SK-N-SH treated with all-trans-retinoic acid at 6 μM for 48 hours (cell line): ENCODE results near the gene DEPDC5.

Experiments
- ATAC-seq: fragments of 200-7000 bp; cut with Tn5 transposase; 3 replicates; pipeline ENCODE4 v1.9.1; 2020; ENCODE audit warnings: mild to moderate bottlenecking, moderate library complexity
- ARNTL ChIP-seq: fragments of 450-650 bp; formaldehyde crosslinking; IDR thresholded peaks from 2 replicates; pipeline ENCODE4 v1.5.0; 2020; ENCODE audit warnings: low read depth, mild to moderate bottlenecking, moderate library complexity, borderline replicate concordance
- BACH2 ChIP-seq: fragments of 250-450 bp; sonication (Bioruptor Pico); IDR thresholded peaks from 2 replicates; pipeline ENCODE4 v1.9.0; 2021; ENCODE audit warnings: mild to moderate bottlenecking, borderline replicate concordance
- CSDC2 ChIP-seq: fragments of 250-450 bp; sonication (Bioruptor Pico); IDR thresholded peaks from 2 replicates; pipeline ENCODE4 v1.5.0; 2020; ENCODE audit warnings: mild to moderate bottlenecking, moderate library complexity
- ESRRG ChIP-seq: fragments of 250-450 bp; sonication (Bioruptor Pico); IDR thresholded peaks from 2 replicates; pipeline ENCODE4 v1.6.1; 2021; ENCODE audit warnings: mild to moderate bottlenecking
- GLIS3 ChIP-seq: fragments of 250-450 bp; sonication (Bioruptor Pico); IDR thresholded peaks from 2 replicates; pipeline ENCODE4 v1.5.0; 2020; ENCODE audit warnings: mild to moderate bottlenecking, moderate library complexity
- ISL1 ChIP-seq: fragments of 250-450 bp; sonication (Bioruptor Pico); IDR thresholded peaks from 2 replicates; pipeline ENCODE4 v2.1.2; 2022; ENCODE audit warnings: mild to moderate bottlenecking, moderate library complexity
- OSR1 ChIP-seq: fragments of 250-450 bp; sonication (Bioruptor Pico); IDR thresholded peaks from 2 replicates; pipeline ENCODE4 v1.8.0; 2022; ENCODE audit warnings: moderate library complexity, mild to moderate bottlenecking, inconsistent platforms
- PPARA ChIP-seq: fragments of 250-450 bp; sonication (Bioruptor Pico); IDR thresholded peaks from 2 replicates; pipeline ENCODE4 v1.5.0; 2020; ENCODE audit warnings: mild to moderate bottlenecking, borderline replicate concordance
- SNAI2 ChIP-seq: fragments of 250-450 bp; sonication (Bioruptor Pico); IDR thresholded peaks from 2 replicates; pipeline ENCODE4 v1.5.0; 2020; ENCODE audit warnings: mild to moderate bottlenecking, moderate library complexity
- TCF4 ChIP-seq: fragments of 250-450 bp; sonication (Bioruptor Pico); IDR thresholded peaks from 2 replicates; pipeline ENCODE4 v1.8.0; 2021; ENCODE audit warnings: mild to moderate bottlenecking, moderate library complexity, borderline replicate concordance
- TOX ChIP-seq: fragments of 250-450 bp; sonication (Bioruptor Pico); IDR thresholded peaks from 2 replicates; pipeline ENCODE4 v1.8.0; 2021; ENCODE audit warnings: mild to moderate bottlenecking, moderate library complexity, borderline replicate concordance
- ZC3H10 ChIP-seq: fragments of 250-450 bp; sonication (Bioruptor Pico); IDR thresholded peaks from 2 replicates; pipeline ENCODE4 v1.5.1; 2021; ENCODE audit warnings: mild to moderate bottlenecking, moderate library complexity
- ZFP3 ChIP-seq: fragments of 250-450 bp; sonication (Bioruptor Pico); IDR thresholded peaks from 2 replicates; pipeline ENCODE4 v1.5.0; 2020; ENCODE audit warnings: mild to moderate bottlenecking, moderate library complexity
- ZFP30 ChIP-seq: fragments of 450-650 bp; formaldehyde crosslinking; IDR thresholded peaks from 2 replicates; pipeline ENCODE4 v1.5.0; 2022; ENCODE audit warnings: mild to moderate bottlenecking, moderate library complexity
- ZNF565 ChIP-seq: fragments of 450-650 bp; formaldehyde crosslinking; conservative IDR thresholded peaks from 2 replicates; pipeline ENCODE4 v1.5.0; 2020; ENCODE audit warnings: low read depth, mild to moderate bottlenecking, moderate library complexity
- ZNF70 ChIP-seq: fragments of 450-650 bp; formaldehyde crosslinking; IDR thresholded peaks from 2 replicates; pipeline ENCODE4 v1.5.0; 2020; ENCODE audit warnings: mild to moderate bottlenecking, moderate library complexity
- ZNF8 ChIP-seq: fragments of 450-650 bp; formaldehyde crosslinking; IDR thresholded peaks from 2 replicates; pipeline ENCODE4 v1.5.0; 2020; ENCODE audit warnings: mild to moderate bottlenecking, moderate library complexity
- TF ChIP-seq, protein P1 (sequence below): fragments of 250-450 bp; sonication (Bioruptor Pico); IDR thresholded peaks from 2 replicates; pipeline ENCODE4 v1.8.0; 2020; ENCODE audit warnings: mild to moderate bottlenecking, moderate library complexity, borderline replicate concordance
- TF ChIP-seq, protein P2 (sequence below): fragments of 250-450 bp; sonication (Bioruptor Pico); IDR thresholded peaks from 2 replicates; pipeline ENCODE4 v1.5.1; 2021; ENCODE audit warnings: mild to moderate bottlenecking, moderate library complexity
- TF ChIP-seq, protein P3 (sequence below): fragments of 250-450 bp; sonication (Bioruptor Pico); IDR thresholded peaks from 2 replicates; pipeline ENCODE4 v1.5.1; 2020; ENCODE audit warnings: low read depth, mild to moderate bottlenecking, moderate library complexity
- TF ChIP-seq, protein P4 (sequence below): fragments of 250-450 bp; sonication (Bioruptor Pico); IDR thresholded peaks from 2 replicates; pipeline ENCODE4 v1.8.0; 2021; ENCODE audit warnings: low read depth, mild to moderate bottlenecking, moderate library complexity, borderline replicate concordance
- TF ChIP-seq, protein P5 (sequence below): fragments of 250-450 bp; sonication (Bioruptor Pico); IDR thresholded peaks from 2 replicates; pipeline ENCODE4 v1.5.0; 2020; ENCODE audit warnings: mild to moderate bottlenecking, moderate library complexity

The DEPDC5 gene

DNA sequence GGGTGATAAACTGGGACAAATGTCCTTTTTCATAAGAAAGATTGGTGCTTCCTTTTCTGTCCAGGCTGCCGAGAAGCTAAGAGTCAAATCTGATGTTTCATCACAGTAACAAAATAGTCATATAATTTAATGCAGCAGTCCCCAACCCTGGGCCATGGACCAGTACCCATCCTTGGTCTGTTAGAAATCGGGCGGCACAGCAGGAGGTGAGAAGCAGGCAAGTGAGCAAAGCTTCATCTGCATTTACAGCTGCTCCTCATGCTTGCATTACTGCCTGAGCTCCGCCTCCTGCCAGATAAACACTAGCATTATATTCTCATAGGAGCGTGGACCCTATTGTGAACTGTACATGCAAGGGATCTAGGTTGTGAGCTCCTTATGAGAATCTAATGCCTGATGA, 30.1 kb upstream of the DEPDC5 start:
- TF ChIP-seq ZNF8 (CRISPR knock-in tag) (no peak), ESRRG (CRISPR knock-in tag) (no peak), BACH2 (no peak), ZFP30 (CRISPR knock-in tag) (no peak), ARNTL (no peak)
- TF ChIP-seq, all 23 proteins: peak for 0
- ATAC-seq, result no peak

DNA sequence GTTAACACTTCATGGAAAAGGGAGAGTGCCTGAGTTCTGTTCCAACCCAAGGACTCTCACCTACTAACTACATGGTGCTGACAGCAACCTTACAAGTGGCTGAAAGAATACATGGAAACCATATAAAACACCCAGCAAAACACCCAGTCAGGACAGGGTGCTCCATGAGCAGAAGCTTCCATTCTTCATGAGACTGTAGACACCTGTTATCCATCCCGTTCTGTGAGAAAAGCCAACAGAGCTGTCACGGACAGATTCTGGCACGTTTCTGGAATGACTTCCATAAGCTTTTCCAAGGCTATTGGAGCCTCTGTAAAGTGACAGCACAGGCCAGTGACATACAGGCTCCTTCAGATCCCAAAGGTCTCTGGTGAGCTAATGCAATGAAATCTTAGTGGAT, 27.1 kb upstream of the DEPDC5 start:
- no peak for ATAC-seq
- TF ChIP-seq ZNF70 (CRISPR knock-in tag), result no peak
- TF ChIP-seq, protein P1, sequence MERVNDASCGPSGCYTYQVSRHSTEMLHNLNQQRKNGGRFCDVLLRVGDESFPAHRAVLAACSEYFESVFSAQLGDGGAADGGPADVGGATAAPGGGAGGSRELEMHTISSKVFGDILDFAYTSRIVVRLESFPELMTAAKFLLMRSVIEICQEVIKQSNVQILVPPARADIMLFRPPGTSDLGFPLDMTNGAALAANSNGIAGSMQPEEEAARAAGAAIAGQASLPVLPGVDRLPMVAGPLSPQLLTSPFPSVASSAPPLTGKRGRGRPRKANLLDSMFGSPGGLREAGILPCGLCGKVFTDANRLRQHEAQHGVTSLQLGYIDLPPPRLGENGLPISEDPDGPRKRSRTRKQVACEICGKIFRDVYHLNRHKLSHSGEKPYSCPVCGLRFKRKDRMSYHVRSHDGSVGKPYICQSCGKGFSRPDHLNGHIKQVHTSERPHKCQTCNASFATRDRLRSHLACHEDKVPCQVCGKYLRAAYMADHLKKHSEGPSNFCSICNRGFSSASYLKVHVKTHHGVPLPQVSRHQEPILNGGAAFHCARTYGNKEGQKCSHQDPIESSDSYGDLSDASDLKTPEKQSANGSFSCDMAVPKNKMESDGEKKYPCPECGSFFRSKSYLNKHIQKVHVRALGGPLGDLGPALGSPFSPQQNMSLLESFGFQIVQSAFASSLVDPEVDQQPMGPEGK (CRISPR knock-in tag), result no peak
- no peak for TF ChIP-seq ESRRG (CRISPR knock-in tag)
- no peak for TF ChIP-seq CSDC2 (CRISPR knock-in tag)
- TF ChIP-seq, protein P2, sequence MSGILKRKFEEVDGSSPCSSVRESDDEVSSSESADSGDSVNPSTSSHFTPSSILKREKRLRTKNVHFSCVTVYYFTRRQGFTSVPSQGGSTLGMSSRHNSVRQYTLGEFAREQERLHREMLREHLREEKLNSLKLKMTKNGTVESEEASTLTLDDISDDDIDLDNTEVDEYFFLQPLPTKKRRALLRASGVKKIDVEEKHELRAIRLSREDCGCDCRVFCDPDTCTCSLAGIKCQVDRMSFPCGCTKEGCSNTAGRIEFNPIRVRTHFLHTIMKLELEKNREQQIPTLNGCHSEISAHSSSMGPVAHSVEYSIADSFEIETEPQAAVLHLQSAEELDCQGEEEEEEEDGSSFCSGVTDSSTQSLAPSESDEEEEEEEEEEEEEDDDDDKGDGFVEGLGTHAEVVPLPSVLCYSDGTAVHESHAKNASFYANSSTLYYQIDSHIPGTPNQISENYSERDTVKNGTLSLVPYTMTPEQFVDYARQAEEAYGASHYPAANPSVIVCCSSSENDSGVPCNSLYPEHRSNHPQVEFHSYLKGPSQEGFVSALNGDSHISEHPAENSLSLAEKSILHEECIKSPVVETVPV, result no peak
- no peak for TF ChIP-seq ZFP3 (CRISPR knock-in tag)
- no peak for TF ChIP-seq ARNTL
- TF ChIP-seq, protein P3, sequence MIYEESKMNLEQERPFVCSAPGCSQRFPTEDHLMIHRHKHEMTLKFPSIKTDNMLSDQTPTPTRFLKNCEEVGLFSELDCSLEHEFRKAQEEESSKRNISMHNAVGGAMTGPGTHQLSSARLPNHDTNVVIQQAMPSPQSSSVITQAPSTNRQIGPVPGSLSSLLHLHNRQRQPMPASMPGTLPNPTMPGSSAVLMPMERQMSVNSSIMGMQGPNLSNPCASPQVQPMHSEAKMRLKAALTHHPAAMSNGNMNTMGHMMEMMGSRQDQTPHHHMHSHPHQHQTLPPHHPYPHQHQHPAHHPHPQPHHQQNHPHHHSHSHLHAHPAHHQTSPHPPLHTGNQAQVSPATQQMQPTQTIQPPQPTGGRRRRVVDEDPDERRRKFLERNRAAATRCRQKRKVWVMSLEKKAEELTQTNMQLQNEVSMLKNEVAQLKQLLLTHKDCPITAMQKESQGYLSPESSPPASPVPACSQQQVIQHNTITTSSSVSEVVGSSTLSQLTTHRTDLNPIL (CRISPR knock-in tag), result no peak
- TF ChIP-seq ZC3H10, result no peak
- no peak for TF ChIP-seq TOX (CRISPR knock-in tag)

DNA sequence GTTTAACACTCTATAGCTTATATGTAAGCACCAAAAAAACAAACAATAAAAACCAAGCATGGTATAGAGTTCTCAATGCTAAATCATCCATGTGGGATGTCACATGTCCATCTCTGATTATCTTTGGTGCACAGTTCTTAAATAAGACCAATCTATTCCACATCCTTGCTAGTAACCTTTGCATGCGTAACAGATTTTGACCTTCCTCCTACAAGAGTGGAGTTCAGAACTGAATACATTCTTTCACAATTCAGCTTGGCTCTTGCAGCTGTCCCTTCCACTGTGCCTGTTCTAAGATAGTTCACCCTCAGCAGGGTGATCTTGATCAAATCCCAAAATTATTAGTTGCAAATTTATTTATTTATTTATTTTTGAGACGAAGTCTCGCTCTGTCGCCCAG, 25.0 kb upstream of the DEPDC5 start:
- ATAC-seq, result no peak
- TF ChIP-seq TOX (CRISPR knock-in tag) (no peak), ZC3H10 (no peak), OSR1 (CRISPR knock-in tag) (no peak), CSDC2 (CRISPR knock-in tag) (no peak), TCF4 (CRISPR knock-in tag) (no peak), ISL1 (CRISPR knock-in tag) (no peak), ZFP30 (CRISPR knock-in tag) (no peak), ZNF8 (CRISPR knock-in tag) (no peak), PPARA (CRISPR knock-in tag) (no peak), BACH2 (no peak), ZNF70 (CRISPR knock-in tag) (no peak)
- TF ChIP-seq, protein P2, result no peak
- TF ChIP-seq, protein P4, sequence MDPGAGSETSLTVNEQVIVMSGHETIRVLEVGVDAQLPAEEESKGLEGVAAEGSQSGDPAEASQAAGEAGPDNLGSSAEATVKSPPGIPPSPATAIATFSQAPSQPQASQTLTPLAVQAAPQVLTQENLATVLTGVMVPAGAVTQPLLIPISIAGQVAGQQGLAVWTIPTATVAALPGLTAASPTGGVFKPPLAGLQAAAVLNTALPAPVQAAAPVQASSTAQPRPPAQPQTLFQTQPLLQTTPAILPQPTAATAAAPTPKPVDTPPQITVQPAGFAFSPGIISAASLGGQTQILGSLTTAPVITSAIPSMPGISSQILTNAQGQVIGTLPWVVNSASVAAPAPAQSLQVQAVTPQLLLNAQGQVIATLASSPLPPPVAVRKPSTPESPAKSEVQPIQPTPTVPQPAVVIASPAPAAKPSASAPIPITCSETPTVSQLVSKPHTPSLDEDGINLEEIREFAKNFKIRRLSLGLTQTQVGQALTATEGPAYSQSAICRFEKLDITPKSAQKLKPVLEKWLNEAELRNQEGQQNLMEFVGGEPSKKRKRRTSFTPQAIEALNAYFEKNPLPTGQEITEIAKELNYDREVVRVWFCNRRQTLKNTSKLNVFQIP (CRISPR knock-in tag), result no peak
- TF ChIP-seq, all 23 proteins: peak for 0

DNA sequence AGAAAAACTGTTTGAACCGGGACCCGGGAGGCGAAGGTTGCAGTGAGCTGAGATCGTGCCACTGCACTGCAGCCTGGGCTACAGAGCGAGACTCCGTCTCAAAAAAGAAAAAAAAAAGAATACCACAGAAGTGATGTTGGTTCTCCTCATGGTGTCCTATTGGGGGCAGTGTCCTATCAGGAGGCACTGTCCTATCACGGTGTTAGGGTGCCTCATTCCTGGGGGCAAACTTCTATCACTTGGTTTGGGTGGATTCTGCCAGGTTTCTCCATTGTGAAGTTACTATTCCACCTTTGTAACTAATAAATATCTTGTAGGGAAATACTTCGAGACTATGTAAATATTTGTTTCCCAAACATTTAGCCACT, 23.5 kb upstream of the DEPDC5 start:
- ATAC-seq, result no peak

More for the DNA sequence above, 23.5 kb upstream of the DEPDC5 start:
- TF ChIP-seq SNAI2 (CRISPR knock-in tag) (no peak), GLIS3 (no peak), ARNTL (no peak), CSDC2 (CRISPR knock-in tag) (no peak), ZNF8 (CRISPR knock-in tag) (no peak), ZNF565 (no peak), ISL1 (CRISPR knock-in tag) (no peak)
- TF ChIP-seq, protein P5, sequence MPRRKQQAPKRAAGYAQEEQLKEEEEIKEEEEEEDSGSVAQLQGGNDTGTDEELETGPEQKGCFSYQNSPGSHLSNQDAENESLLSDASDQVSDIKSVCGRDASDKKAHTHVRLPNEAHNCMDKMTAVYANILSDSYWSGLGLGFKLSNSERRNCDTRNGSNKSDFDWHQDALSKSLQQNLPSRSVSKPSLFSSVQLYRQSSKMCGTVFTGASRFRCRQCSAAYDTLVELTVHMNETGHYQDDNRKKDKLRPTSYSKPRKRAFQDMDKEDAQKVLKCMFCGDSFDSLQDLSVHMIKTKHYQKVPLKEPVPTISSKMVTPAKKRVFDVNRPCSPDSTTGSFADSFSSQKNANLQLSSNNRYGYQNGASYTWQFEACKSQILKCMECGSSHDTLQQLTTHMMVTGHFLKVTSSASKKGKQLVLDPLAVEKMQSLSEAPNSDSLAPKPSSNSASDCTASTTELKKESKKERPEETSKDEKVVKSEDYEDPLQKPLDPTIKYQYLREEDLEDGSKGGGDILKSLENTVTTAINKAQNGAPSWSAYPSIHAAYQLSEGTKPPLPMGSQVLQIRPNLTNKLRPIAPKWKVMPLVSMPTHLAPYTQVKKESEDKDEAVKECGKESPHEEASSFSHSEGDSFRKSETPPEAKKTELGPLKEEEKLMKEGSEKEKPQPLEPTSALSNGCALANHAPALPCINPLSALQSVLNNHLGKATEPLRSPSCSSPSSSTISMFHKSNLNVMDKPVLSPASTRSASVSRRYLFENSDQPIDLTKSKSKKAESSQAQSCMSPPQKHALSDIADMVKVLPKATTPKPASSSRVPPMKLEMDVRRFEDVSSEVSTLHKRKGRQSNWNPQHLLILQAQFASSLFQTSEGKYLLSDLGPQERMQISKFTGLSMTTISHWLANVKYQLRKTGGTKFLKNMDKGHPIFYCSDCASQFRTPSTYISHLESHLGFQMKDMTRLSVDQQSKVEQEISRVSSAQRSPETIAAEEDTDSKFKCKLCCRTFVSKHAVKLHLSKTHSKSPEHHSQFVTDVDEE, result no peak
- TF ChIP-seq, protein P4 (CRISPR knock-in tag), result no peak
- TF ChIP-seq, protein P1 (CRISPR knock-in tag), result no peak
